Panc1 (cell line): ENCODE results near the gene SASS6. TPM values are rescaled to one million over a fixed set of nuclear protein-coding genes. Genes with fewer than 3 reads are reported as not detected.

Experiments used
- ATAC-seq: fragments of 200-7000 bp; cut with Tn5 transposase; 2 replicates; pipeline ENCODE4 v1.9.1; 2020; ENCODE audit warnings: mild to moderate bottlenecking, moderate library complexity
- BruUV-seq: library from RNA; stranded (reverse); fragments of 400-500 nt; replicated peaks from 2 replicates; lab custom pipeline; 2021; lab: Mats Ljungman, UMichigan
- CTCF ChIA-PET: fragments of 300-600 bp; sonication (Branson Sonifier 250); formaldehyde crosslinking; loops from one replicate; lab custom pipeline; 2022; ENCODE audit warnings: antibody characterized with exemption; lab: Charles Lee
- POLR2A ChIA-PET: fragments of 300-600 bp; sonication (Branson Sonifier 250); formaldehyde crosslinking; loops from one replicate; lab custom pipeline; 2022; ENCODE audit warnings: antibody characterized with exemption; lab: Charles Lee
- DNase-seq: peaks from one replicate; pipeline ENCODE4 v3.0.0-alpha.2; 2010; ENCODE audit warnings: low read depth, low spot score
- H3K27ac ChIP-seq: 2 replicates; pipeline ENCODE4 v1.5.1; 2011; ENCODE audit warnings: mild to moderate bottlenecking, low read length, inconsistent platforms
- H3K27me3 ChIP-seq: fragments of 200-500 bp; sonication (Bioruptor generic); 2 replicates; pipeline ENCODE4 v1.6.0; 2014; ENCODE audit warnings: low read length, inconsistent platforms; ENCODE audit not compliant: control insufficient read depth, insufficient read depth
- H3K36me3 ChIP-seq: fragments of 200-500 bp; sonication (Bioruptor generic); 2 replicates; pipeline ENCODE4 v1.5.1; 2014; ENCODE audit warnings: inconsistent platforms, mild to moderate bottlenecking, low read length, moderate library complexity; ENCODE audit not compliant: control insufficient read depth, insufficient read depth
- H3K4me1 ChIP-seq: 2 replicates; pipeline ENCODE4 v1.5.1; 2011; ENCODE audit warnings: inconsistent platforms, mild to moderate bottlenecking, low read length, moderate library complexity; ENCODE audit not compliant: control insufficient read depth, insufficient read depth
- H3K4me3 ChIP-seq, 2 experiments: 2 replicates each; pipeline ENCODE4 v1.5.1; 2011 to 2012; ENCODE audit warnings: low read depth in 2 of 2, low read length in 2 of 2, mild to moderate bottlenecking in 2 of 2, inconsistent platforms in 1 of 2, moderate library complexity in 1 of 2
- H3K9me3 ChIP-seq: fragments of 200-500 bp; sonication (Bioruptor generic); 2 replicates; pipeline ENCODE4 v1.5.1; 2014; ENCODE audit warnings: low read depth, mild to moderate bottlenecking, inconsistent platforms, low read length, moderate library complexity; ENCODE audit not compliant: control insufficient read depth, insufficient read depth
- POLR2AphosphoS5 ChIP-seq: IDR thresholded peaks from 2 replicates; pipeline ENCODE4 v1.6.1; 2012; ENCODE audit warnings: mild to moderate bottlenecking, low read depth, low read length, moderate library complexity
- SIN3A ChIP-seq: IDR thresholded peaks from 2 replicates; pipeline ENCODE4 v1.6.1; 2012; ENCODE audit warnings: low read depth, mild to moderate bottlenecking, low read length, moderate library complexity, borderline replicate concordance; ENCODE audit not compliant: insufficient read depth
- TCF7L2 ChIP-seq: IDR thresholded peaks from 2 replicates; pipeline ENCODE4 v1.6.1; 2011; ENCODE audit warnings: mild to moderate bottlenecking, low read depth, low read length, inconsistent platforms
- in situ Hi-C: cut with HindIII; loops from 2 replicates; pipeline ENCODE4 v1.10.0; 2016; ENCODE audit warnings: low sequenced_read_pairs, low pct_unique_long_range_greater_than_20kb
- intact Hi-C: fragments of 100-400 bp; cut with micrococcal nuclease; formaldehyde crosslinking; loops from one replicate; pipeline ENCODE4 v1.10.0; 2022; ENCODE audit not compliant: unreplicated experiment
- total RNA-seq: library from RNA; stranded (reverse); gene quantifications from one replicate; pipeline ENCODE4 v1.2.1, GENCODE V29; 2021; ENCODE audit not compliant: unreplicated experiment
- TF ChIP-seq, protein P1 (sequence below), 2 experiments: IDR thresholded peaks; 2 replicates each; pipeline ENCODE4 v1.6.1; 2011 to 2012; ENCODE audit warnings: low read depth in 2 of 2, control low read depth in 1 of 2, low read length in 1 of 2, mild to moderate bottlenecking in 1 of 2, moderate library complexity in 1 of 2; ENCODE audit not compliant: insufficient read depth in 1 of 2
- TF ChIP-seq, protein P2 (sequence below): fragments of 450-650 bp; IDR thresholded peaks from 2 replicates; pipeline ENCODE4 v1.5.1; 2017; ENCODE audit warnings: mild to moderate bottlenecking

SASS6 gene
- total RNA-seq, 1 experiment from 2014 or later: 6.2 TPM

DNA sequence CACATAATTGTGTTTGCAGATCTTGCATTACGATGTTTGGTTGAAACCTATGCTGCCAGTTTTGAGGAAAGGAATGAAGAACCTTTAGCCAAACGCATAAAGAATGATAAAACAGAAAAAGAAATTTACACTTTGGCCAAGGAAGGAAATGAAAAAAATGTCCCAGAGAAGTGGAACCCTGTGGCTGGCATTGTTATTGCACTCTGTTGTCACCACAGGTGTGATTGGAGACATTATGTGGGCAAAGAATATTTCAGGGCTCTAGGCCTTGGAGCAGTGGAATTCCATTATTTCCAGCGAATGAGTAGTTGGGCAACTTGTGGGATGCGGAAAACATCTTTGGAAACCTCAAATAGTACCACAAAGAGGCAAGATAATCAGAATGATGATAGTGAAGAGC lies 15.1 kb upstream of the SASS6 start:
- TSS peak; percentile 35 for BruUV-seq

DNA sequence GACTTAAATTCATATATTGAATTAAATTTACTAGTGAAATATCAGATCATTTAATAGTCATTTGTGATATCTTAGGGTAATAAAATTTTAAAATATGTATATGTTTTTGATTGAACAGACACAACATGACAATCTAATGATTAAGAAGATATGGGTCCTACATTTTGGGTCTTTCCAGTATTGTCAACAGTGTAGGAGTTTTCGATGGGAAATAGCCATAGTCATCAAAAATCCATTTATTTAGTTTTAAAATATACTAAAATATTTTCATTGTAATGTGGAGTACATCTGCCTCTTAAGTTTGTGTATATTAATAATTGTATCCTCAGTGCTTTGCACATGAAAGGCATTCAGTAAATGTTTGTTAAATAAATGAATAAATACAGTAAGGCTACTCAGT lies 14.2 kb upstream of the SASS6 start:
- no peak for ATAC-seq
- Histone ChIP-seq H3K36me3 (peaks cover 8% of the 10 kb centered on the region), H3K27ac (no peak overlapping the region), H3K27me3 (no peaks in the 10 kb centered on the region), H3K9me3 (no peaks in the 10 kb centered on the region), H3K4me3 (no peak overlapping the region), H3K4me1 (no peaks in the 10 kb centered on the region)
- TF ChIP-seq TCF7L2 (no peak), POLR2AphosphoS5 (no peak), SIN3A (no peak)
- TF ChIP-seq, protein P1, sequence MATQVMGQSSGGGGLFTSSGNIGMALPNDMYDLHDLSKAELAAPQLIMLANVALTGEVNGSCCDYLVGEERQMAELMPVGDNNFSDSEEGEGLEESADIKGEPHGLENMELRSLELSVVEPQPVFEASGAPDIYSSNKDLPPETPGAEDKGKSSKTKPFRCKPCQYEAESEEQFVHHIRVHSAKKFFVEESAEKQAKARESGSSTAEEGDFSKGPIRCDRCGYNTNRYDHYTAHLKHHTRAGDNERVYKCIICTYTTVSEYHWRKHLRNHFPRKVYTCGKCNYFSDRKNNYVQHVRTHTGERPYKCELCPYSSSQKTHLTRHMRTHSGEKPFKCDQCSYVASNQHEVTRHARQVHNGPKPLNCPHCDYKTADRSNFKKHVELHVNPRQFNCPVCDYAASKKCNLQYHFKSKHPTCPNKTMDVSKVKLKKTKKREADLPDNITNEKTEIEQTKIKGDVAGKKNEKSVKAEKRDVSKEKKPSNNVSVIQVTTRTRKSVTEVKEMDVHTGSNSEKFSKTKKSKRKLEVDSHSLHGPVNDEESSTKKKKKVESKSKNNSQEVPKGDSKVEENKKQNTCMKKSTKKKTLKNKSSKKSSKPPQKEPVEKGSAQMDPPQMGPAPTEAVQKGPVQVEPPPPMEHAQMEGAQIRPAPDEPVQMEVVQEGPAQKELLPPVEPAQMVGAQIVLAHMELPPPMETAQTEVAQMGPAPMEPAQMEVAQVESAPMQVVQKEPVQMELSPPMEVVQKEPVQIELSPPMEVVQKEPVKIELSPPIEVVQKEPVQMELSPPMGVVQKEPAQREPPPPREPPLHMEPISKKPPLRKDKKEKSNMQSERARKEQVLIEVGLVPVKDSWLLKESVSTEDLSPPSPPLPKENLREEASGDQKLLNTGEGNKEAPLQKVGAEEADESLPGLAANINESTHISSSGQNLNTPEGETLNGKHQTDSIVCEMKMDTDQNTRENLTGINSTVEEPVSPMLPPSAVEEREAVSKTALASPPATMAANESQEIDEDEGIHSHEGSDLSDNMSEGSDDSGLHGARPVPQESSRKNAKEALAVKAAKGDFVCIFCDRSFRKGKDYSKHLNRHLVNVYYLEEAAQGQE (IDR thresholded peaks at IDR 0.05; ENCODE audit: insufficient read depth in 1 of 2, low read depth in 2 of 2, low read length in 1 of 2): no peak
- TF ChIP-seq, protein P2, sequence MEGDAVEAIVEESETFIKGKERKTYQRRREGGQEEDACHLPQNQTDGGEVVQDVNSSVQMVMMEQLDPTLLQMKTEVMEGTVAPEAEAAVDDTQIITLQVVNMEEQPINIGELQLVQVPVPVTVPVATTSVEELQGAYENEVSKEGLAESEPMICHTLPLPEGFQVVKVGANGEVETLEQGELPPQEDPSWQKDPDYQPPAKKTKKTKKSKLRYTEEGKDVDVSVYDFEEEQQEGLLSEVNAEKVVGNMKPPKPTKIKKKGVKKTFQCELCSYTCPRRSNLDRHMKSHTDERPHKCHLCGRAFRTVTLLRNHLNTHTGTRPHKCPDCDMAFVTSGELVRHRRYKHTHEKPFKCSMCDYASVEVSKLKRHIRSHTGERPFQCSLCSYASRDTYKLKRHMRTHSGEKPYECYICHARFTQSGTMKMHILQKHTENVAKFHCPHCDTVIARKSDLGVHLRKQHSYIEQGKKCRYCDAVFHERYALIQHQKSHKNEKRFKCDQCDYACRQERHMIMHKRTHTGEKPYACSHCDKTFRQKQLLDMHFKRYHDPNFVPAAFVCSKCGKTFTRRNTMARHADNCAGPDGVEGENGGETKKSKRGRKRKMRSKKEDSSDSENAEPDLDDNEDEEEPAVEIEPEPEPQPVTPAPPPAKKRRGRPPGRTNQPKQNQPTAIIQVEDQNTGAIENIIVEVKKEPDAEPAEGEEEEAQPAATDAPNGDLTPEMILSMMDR: no peak
- POLR2A ChIA-PET: no interaction called here
- intact Hi-C loops (no loop called here), in situ Hi-C loops (no loop called here)
- no TSS peak for BruUV-seq
- CTCF ChIA-PET: no interaction called here
- DNase-seq: no peak

More for the DNA sequence above, 15.1 kb upstream of the SASS6 start:
- TF ChIP-seq, protein P2: no peak
- TF ChIP-seq, protein P1 (IDR thresholded peaks at IDR 0.05; ENCODE audit: insufficient read depth in 1 of 2, low read depth in 2 of 2, low read length in 1 of 2): no peak
- TF ChIP-seq SIN3A (no peak), TCF7L2 (no peak), POLR2AphosphoS5 (no peak)
- in situ Hi-C loops: no loop called here
- Histone ChIP-seq H3K9me3 (no peaks in the 10 kb centered on the region), H3K4me3 (no peak overlapping the region), H3K36me3 (peaks cover 8% of the 10 kb centered on the region), H3K27ac (no peak overlapping the region), H3K4me1 (no peaks in the 10 kb centered on the region), H3K27me3 (no peaks in the 10 kb centered on the region)
- POLR2A ChIA-PET: no interaction called here
- ATAC-seq: no peak
- CTCF ChIA-PET: no interaction called here
- no peak for DNase-seq
- intact Hi-C loops: no loop called here
